Heart left ventricle (tissue), 16 donors: Measurements from ENCODE around the gene ECEL1. TPM values are rescaled to one million over a fixed set of nuclear protein-coding genes. Genes with fewer than 3 reads are reported as not detected.

Source experiments
- ATAC-seq, 4 donors: fragments of 200-7000 bp; cut with Tn5 transposase; one replicate each; pipeline ENCODE4 v1.9.1; 2020 to 2022; ENCODE audit warnings: moderate library complexity in 4 of 4, mild to moderate bottlenecking in 3 of 4, moderate number of reproducible peaks in 1 of 4
- DNase-seq, 5 donors: peaks; one replicate each; pipeline ENCODE4 v3.0.0-alpha.2; 2020
- H3K27ac ChIP-seq, 12 donors: fragments of 200-600 bp; sonication (generic) in 4 of 12; one replicate each; pipeline versions ENCODE4 v1.5.0 to v1.8.0; 2016 to 2022; ENCODE audit warnings: mild to moderate bottlenecking in 2 of 12
- H3K27me3 ChIP-seq, 9 donors: fragments of 200-600 bp; sonication (generic) in 2 of 9; one replicate each; pipeline versions ENCODE4 v1.5.1 to v1.8.0; 2016 to 2022; ENCODE audit warnings: mild to moderate bottlenecking in 3 of 9
- H3K36me3 ChIP-seq, 9 donors: fragments of 200-600 bp; sonication (generic) in 2 of 9; one replicate each; pipeline versions ENCODE4 v1.5.0 to v1.8.0; 2018 to 2022; ENCODE audit warnings: mild to moderate bottlenecking in 2 of 9
- H3K4me1 ChIP-seq, 12 donors: fragments of 200-600 bp; sonication (generic) in 4 of 12; one replicate each; pipeline versions ENCODE4 v1.5.0 to v1.8.0; 2016 to 2022; ENCODE audit warnings: mild to moderate bottlenecking in 3 of 12
- H3K4me3 ChIP-seq, 12 donors: fragments of 200-600 bp; sonication (generic) in 4 of 12; one replicate each; pipeline versions ENCODE4 v1.5.0 to v1.8.0; 2017 to 2022; ENCODE audit warnings: mild to moderate bottlenecking in 9 of 12, moderate library complexity in 4 of 12
- H3K9me3 ChIP-seq, 12 donors: fragments of 200-600 bp; sonication (generic) in 4 of 12; one replicate each; pipeline versions ENCODE4 v1.5.0 to v1.8.0; 2016 to 2022; ENCODE audit warnings: mild to moderate bottlenecking in 1 of 12
- POLR2A ChIP-seq, 2 donors: fragments of 450-650 bp; IDR thresholded peaks; one replicate each; pipeline ENCODE4 v1.6.1; 2017; ENCODE audit warnings: antibody characterized with exemption in 2 of 2, mild to moderate bottlenecking in 2 of 2, moderate library complexity in 2 of 2
- WGBS, 4 donors: extraction: QIAGEN DNeasy Blood & Tissue Kit in 2 of 4; methylation state at CpG; one replicate each; pipeline versions ENCODE4 v1.1.5 to v1.1.7; 2013 to 2018; 5-methylcytosine and 5-hydroxymethylcytosine counted together
- intact Hi-C, 10 donors: fragments of 100-400 bp; cut with DNase I; formaldehyde crosslinking; loops; one replicate each; pipeline versions ENCODE4 v1.11.1 to v1.14.2; 2022
- polyA plus RNA-seq, 2 donors: library from polyadenylated mRNA; stranded (reverse); fragments of 200-250 nt; gene quantifications; one replicate each; pipeline ENCODE4 v1.2.3, GENCODE V29; 2013
- total RNA-seq, 9 donors: library from RNA; depleted of rRNA in 2 of 9; stranded (reverse); fragments of >200 nt in 2 of 9; fragmentation: NEBNext Ultra II Directional in 3 of 9; extraction: Animal tissue kit (Norgen Biotek cat#: 25700) in 3 of 9; gene quantifications; one replicate each; pipeline versions ENCODE4 v1.1.0 to v1.2.4, GENCODE V29; 2016 to 2023
- TF ChIP-seq, protein P1 (sequence below), 12 donors: fragments of 200-600 bp; sonication (generic) in 4 of 12; IDR thresholded peaks; one replicate each; pipeline versions ENCODE4 v1.5.0 to v1.8.0; 2018 to 2022; ENCODE audit warnings: antibody characterized with exemption in 12 of 12, mild to moderate bottlenecking in 5 of 12
- donor health status: ischemic (EF 13 %, LVEDD 7.1; RV severe dilation, severe dysfunction).
- donor health status: healthy with polysubstance abuse.
- donor health status: DM: no; HTN: yes; CAD: no.
- donor health status: DM: no; HTN: no; CAD: no.
- donor health status: ischemic (EF 25% LVEDD 6.9; RV normal size, moderate dysfunction).
- donor health status: ischemic (EF 25% LVEDD 5.7; RV mildly dilated, moderate dysfunction).
- donor health status: healthy.
- donor health status: DM: yes; HTN: yes; CAD: no.
- donor health status: ischemic (EF 35%, LVEDD 5.7; RV mildly dilated, moderate dysfunction).
- donor health status: nonischemic (EF 11% LVEDD 7.7; RV severe dilation, severe dysfunction).
- donor health status: DM: yes; HTN: yes; CAD: no.
- donor health status: PGD.
- donor health status: ischemic (EF 29% LVEDD 5.4; RV normal size, mild dysfunction).
- donor health status: nonischemic (EF 23%, LVEDD 6.1; RV moderate dilation, normal function).

ECEL1 gene
- total and polyA plus RNA-seq, 11 donors = 0.20 to 1.4 (median 0.32) TPM; not detected in 3

GRCh38 chr2:232505856-232506255 lies 18.2 kb upstream of the ECEL1 start:
- TF ChIP-seq, protein P1, sequence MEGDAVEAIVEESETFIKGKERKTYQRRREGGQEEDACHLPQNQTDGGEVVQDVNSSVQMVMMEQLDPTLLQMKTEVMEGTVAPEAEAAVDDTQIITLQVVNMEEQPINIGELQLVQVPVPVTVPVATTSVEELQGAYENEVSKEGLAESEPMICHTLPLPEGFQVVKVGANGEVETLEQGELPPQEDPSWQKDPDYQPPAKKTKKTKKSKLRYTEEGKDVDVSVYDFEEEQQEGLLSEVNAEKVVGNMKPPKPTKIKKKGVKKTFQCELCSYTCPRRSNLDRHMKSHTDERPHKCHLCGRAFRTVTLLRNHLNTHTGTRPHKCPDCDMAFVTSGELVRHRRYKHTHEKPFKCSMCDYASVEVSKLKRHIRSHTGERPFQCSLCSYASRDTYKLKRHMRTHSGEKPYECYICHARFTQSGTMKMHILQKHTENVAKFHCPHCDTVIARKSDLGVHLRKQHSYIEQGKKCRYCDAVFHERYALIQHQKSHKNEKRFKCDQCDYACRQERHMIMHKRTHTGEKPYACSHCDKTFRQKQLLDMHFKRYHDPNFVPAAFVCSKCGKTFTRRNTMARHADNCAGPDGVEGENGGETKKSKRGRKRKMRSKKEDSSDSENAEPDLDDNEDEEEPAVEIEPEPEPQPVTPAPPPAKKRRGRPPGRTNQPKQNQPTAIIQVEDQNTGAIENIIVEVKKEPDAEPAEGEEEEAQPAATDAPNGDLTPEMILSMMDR (IDR thresholded peaks at IDR 0.05) = no peak
- TF ChIP-seq POLR2A (IDR thresholded peaks at IDR 0.05) = no peak
- WGBS, 4 donors = 49 to 57% (median 54%) methylated on average over 6 to 10 of the region's 10 CpGs
- no peaks in the 10 kb centered on the region for H3K9me3 ChIP-seq

GRCh38 chr2:232504438-232504837 lies 16.8 kb upstream of the ECEL1 start:
- no peak for TF ChIP-seq POLR2A (IDR thresholded peaks at IDR 0.05)
- TF ChIP-seq, protein P1 (IDR thresholded peaks at IDR 0.05) = no peak
- H3K9me3 ChIP-seq = no peaks in the 10 kb centered on the region
- WGBS, 4 donors = 68 to 92% (median 77%) methylated on average over 2 of the region's 2 CpGs
- ATAC-seq (no peak), DNase-seq (no peak)
- no peaks in the 10 kb centered on the region for H3K36me3 ChIP-seq
- H3K27me3 ChIP-seq = peaks cover 0 to 38% (median 4%) of the 10 kb centered on the region in 9 donors
- intact Hi-C loops = no loop called here
- no peak overlapping the region for H3K27ac ChIP-seq
- no peak overlapping the region for H3K4me3 ChIP-seq
- peaks cover 0 to 20% (median 7%) of the 10 kb centered on the region in 12 donors for H3K4me1 ChIP-seq

More at GRCh38 chr2:232505856-232506255, 18.2 kb upstream of the ECEL1 start:
- H3K4me3 ChIP-seq = no peak overlapping the region
- ATAC-seq (no peak), DNase-seq (no peak)
- no peak overlapping the region for H3K27ac ChIP-seq
- intact Hi-C loops = no loop called here
- peaks cover 0 to 38% (median 4%) of the 10 kb centered on the region in 9 donors for H3K27me3 ChIP-seq
- no peaks in the 10 kb centered on the region for H3K36me3 ChIP-seq
- peaks cover 0 to 20% (median 7%) of the 10 kb centered on the region in 12 donors for H3K4me1 ChIP-seq

DNA sequence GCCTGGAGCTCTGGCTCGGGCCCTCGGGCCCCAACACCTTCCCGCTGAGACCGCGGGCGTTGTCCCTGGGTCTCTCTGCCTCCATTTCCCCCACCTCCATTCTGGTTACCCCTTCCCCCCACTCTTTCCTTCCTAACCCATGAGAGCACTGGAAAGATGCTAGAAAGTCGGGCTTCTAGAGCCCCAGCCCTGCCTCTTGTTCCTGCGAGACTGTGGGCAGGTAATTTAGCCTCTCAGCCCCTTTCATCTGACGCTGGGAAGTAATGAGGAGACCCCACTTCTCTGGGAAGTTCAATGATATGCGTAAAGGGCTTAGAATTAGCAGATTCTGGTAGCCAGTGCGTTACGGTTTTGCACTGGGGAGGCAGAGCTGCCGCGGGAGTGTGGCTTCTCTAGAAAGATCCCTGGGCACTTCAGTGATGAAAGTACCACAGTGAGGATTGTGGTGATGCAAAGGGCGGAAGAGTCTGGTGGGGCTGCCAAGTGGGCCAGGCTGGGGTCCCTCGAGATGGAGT lies 16.2 kb upstream of the ECEL1 start:
- WGBS, 4 donors = 32 to 51% (median 39%) methylated on average over 16 of the region's 16 CpGs
- Histone ChIP-seq H3K4me1 (peaks cover 0 to 20% (median 7%) of the 10 kb centered on the region in 12 donors), H3K27me3 (peaks cover 0 to 38% (median 4%) of the 10 kb centered on the region in 9 donors), H3K4me3 (peak overlapping the region in 8 of 12 donors; percentile 47 to 60 (median 52)), H3K9me3 (no peaks in the 10 kb centered on the region), H3K27ac (no peak overlapping the region), H3K36me3 (no peaks in the 10 kb centered on the region)
- no peak for DNase-seq
- TF ChIP-seq, protein P1 (IDR thresholded peaks at IDR 0.05) = no peak
- no peak for TF ChIP-seq POLR2A (IDR thresholded peaks at IDR 0.05)
- ATAC-seq = no peak
- intact Hi-C loops = no loop called here

GRCh38 chr2:232502911-232503808 lies 15.5 kb upstream of the ECEL1 start:
- peak in 3 of 4 donors; percentile 52 to 82 (median 66) for ATAC-seq
- H3K27ac ChIP-seq = no peak overlapping the region
- H3K36me3 ChIP-seq = no peaks in the 10 kb centered on the region
- DNase-seq = peak in 2 of 5 donors; percentile 50 to 53
- no peak for TF ChIP-seq POLR2A (IDR thresholded peaks at IDR 0.05)
- TF ChIP-seq, protein P1 (IDR thresholded peaks at IDR 0.05) = no peak
- intact Hi-C loops = no loop called here
- no peaks in the 10 kb centered on the region for H3K9me3 ChIP-seq
- H3K4me1 ChIP-seq = peaks cover 0 to 20% (median 7%) of the 10 kb centered on the region in 12 donors
- 2 to 9% (median 4%) methylated on average over 37 to 75 of the region's 75 CpGs for WGBS, 4 donors
- H3K27me3 ChIP-seq = peaks cover 0 to 38% (median 4%) of the 10 kb centered on the region in 9 donors
- H3K4me3 ChIP-seq = peak overlapping the region; percentile 26 to 60 (median 50)
